Stimulated activated CD4-positive, alpha-beta T cell treated with anti-CD3 and anti-CD28 coated beads, Interleukin-12 subunit alpha, Interleukin-12 subunit beta, amount 100 ng/mL, for 24 hours (primary cell): ENCODE measurements around the gene EVPL.
"Not testable (repeated sequence)": the region's sequence is repeated elsewhere in the genome, so short reads cannot be mapped to it uniquely, and the experiment has no call there.

Source experiments
- DNase-seq, 2 experiments: peaks; one replicate each; pipeline ENCODE4 v3.0.0-alpha.2; 2020; ENCODE audit warnings: low read depth in 2 of 2

Gene EVPL

GRCh38 chr17:76027159-76027839 is at the start of gene EVPL:
Gene EVPL, minus strand, starts transcription at chr17:76027306. Its CDS starts 108 bp downstream, at chr17:76027198.
- no peak for DNase-seq

DNA sequence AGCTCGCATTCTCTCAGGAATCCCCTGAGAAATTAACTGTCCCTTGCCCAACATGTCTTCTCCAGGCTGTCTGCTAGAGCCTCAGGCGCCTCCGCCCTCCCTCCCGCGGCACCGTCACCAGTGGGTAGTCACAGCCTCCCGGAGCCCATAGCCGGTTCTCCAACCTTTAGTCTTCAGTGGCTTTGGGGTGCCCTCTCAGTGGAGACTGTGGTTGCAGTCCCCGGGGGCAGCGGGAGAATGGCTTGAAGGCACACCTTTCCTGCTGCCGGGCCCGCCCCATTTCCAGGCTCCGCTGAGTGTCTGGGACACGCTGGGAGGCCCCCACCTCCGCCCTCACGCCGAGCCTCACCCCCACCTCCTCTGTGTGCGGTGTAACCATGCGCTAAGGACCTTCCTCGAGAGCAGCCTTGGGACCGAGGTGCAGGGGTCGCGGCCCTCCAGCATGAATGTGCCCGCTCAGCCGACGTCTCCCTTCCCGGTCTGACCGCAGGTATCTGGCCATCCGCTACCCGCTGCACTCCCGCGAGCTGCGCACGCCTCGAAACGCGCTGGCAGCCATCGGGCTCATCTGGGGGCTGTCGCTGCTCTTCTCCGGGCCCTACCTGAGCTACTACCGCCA is 49.1 kb upstream of the EVPL start:
- no peak for DNase-seq

GRCh38 chr17:76075364-76076145 is 48.4 kb upstream of the EVPL start:
- DNase-seq: no peak

GRCh38 chr17:76074390-76075363 is 47.6 kb upstream of the EVPL start, which contains the start of gene GALR2:
Gene GALR2, plus strand, starts transcription at chr17:76074781. Its CDS starts 103 bp downstream, at chr17:76074884.
- DNase-seq: no peak

- DNase-seq: peak; percentile 65 to 80
Observed at GRCh38 chr17:76072148-76072858, 45.2 kb upstream of the EVPL start, which contains the start of gene SRP68. Gene SRP68, minus strand, starts transcription at chr17:76072517. Its CDS starts 26 bp downstream, at chr17:76072491.

DNA sequence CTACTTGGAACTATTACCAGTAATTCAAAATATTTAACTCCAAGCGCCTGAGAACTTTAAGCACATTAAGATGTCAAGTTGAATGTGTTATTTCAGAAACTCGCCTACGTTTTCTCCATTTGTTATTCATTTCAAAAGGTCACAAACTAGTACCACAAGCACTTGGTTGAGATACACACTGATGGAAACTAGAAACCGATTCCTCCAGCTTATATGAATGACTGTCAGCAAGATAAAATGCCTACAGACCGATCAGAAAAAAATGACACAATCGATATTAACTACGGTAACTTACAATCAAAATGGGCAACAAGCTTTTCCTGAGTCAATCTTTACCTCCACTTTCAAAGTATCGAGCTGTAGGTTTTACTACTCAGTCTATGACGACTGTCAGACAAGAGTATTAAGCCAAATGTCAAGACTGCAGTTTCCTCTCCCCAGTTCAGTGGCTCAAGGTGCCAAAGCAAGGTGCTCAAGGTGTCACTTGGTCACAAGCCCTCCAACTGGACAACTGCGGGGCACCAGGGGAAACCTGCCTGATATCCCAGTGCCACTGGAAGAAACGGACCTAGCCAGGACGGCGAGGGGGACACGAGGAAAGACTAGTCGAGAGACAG is 44.5 kb upstream of the EVPL start:
- no peak for DNase-seq

DNA sequence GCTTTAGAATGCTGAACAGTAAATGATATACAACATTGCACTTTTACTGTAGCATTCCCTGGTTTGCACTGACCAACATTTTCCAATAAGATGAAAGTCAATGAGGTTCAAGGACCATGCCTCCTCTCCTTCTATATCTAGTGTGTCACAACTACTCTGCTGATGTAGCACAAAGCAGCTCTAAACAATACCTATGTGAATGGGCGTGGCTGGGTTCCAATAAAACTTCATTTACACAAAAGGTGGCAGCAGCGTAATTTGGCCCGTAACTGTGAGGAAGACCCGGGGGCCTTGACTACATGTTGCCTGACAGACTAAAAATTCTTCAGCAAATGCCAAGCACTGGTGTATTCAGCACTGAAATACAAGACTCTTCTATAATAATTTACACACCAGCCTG is 38.7 kb upstream of the EVPL start:
- no peak for DNase-seq

DNA sequence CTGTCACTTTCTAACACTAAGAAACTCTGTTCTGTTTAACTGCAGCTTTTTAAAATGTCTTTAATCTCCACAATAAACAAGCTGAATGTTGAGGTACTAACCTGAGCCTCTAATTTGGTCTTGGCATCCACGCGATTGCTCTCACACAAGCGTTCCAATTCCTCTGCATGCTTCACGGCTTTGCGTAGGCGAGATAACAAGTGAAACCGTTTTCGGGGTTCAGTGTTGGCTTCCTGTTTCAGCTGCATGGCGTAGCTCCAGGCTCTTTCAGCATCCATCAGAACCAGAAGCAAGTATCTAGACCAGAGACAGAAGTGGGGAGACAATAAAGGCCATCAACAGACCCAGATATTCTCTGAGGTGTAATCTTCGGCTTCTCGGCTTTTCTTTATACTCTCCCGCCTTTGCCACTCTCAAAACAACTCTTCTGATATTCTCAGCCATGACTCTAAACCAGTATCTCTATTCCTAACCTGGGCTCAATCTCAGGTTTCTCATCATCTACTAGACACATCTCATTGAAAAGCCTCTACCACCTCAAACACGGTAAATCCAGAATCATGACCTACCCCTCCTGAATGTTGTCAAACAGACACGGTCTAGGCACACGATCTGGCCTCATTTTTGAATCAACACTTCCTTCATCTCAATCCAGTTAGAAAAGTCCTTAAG is 36.9 kb upstream of the EVPL start:
- peak; percentile 44 to 55 for DNase-seq

- DNase-seq: not testable (repeated sequence)
Observed at GRCh38 chr17:76058264-76058663, 31.2 kb upstream of the EVPL start.

DNA sequence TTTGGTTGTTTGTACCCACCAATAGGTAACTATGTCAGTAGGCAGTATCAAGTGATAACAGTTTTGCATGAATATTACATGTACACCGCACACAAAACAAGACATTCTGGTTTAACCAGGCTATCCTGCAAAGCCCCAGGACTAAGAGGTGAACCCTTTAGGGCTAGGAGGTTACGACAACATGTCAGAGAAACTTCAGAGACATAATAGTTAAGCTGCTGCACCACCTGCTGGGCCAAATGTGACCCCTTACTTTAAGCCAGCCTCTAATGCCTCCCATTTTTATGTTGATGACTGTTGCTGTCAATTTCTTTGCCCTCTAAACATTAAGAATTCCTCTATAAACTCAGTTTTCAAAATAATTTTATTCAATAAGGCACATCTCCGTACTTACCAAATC is 29.8 kb upstream of the EVPL start:
- DNase-seq: no peak

GRCh38 chr17:76054112-76054476 is 27.0 kb upstream of the EVPL start:
- DNase-seq: no peak

GRCh38 chr17:76053246-76054111 is 26.4 kb upstream of the EVPL start:
- DNase-seq: no peak

DNA sequence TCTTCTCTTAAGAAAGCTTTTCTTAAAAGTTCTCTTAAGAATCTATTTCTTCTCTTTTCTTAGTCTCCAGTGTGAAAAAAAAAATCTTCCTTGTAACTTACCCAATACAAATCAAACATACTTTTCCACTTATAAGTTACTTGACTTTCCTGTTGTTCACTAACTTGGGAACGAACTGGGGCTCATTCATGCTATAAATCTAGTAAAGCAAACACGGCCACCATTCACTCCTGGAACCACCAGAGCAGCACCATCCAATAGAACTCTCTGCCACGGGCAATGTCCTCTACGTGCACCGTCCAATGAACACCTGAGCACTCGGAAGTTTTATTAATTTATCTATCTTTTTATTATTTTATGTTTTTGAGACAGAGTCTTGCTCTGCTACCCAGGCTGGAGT is 24.5 kb upstream of the EVPL start:
- no peak for DNase-seq

DNA sequence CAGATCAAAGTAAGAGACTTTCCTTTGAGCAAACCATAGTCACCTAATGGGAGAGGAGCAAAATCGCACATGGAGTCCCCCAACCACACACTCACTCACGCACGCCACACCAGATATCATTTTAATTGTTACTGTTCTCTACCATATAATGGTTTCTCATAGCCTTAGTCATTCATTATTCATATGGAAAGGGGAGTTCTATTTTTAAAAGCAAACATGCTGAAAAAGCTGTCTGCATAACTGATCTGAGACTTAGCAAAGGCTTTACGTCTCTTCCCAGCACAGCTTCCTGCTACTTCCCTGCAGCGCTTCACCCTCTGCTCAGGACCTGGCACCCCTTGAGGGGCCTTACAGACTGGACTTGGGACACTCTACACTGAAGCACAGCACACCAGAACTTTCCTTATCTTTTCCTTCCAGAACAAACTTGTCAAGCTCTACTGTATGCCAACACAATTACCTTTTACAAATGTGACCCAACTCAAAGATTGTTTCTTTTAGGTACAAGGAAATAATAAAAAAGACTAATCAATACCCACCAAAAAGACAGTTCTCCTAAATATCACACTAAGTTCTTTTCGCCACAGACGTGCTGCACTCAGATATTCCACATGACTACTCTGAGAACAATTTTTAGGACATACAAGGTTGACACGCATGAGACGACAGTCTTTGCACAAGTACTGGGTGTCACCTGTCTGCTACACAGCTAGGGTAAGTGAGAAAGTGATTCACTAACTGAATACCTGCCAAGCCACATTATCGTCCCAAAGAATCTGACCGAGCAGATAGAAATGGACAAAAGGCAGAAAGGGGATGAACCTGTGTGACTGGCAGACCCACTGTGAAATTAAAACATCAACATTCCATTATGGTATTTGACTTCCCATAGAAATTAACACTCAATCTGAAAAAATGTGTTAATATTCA is 23.7 kb upstream of the EVPL start:
- DNase-seq: no peak

DNA sequence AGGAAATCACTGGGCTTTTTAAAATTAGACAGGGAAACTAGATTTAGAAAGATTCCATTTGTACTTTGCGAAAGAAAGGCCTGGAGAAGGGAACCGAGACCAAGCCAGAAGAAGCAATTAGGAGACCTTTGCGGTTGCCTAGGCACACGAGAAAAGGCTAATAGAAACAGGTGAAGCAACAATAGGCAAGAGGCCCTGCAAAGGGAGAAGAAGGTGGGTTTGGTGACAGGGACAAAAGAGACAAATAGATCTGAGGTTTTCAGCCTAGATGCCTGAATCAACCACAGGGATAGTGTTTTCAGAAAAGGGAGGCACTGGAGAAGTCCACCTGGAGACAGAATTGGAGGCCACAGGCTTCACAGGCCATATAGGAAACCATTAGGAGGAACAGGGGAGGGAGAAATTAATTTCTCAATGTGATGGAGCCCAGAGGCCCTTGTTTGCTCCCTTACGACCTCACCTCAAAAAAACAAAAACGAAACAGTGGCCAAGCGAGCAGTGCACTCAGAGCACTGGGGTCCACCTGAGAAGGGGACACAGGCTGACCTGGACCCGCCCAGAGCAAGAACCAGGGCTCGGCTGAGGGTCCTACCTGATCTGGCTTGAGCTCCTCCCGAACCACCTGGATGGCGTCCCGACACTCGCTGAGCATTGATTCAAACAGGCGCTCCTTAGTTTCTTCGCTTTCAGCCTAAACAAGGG is 22.9 kb upstream of the EVPL start:
- no peak for DNase-seq

GRCh38 chr17:76049239-76049638 is 22.1 kb upstream of the EVPL start:
- DNase-seq: no peak

DNA sequence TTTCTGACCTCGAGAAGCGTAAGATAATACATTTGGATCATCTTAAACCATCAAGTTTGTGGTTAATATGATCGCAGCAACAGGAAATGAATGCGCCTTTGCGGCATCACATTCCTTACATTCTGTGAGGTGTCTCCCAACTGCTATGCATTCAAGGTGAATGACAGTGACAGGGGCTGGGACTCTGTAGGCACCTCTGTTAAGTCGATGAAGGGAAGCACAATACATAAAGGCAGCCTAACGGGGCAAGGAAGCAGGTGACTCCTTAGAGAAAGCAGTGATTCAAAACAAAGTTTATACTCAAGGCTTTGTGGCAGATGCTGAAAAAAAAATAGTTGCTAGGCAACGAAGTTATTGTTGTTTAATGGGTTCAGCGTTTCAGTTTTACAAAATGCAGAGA is 21.6 kb upstream of the EVPL start:
- DNase-seq: no peak
